Thyroid gland (tissue), 4 donors: Measurements from ENCODE around the gene KLHDC9.
"Not testable (repeated sequence)": the region's sequence is repeated elsewhere in the genome, so short reads cannot be mapped to it uniquely, and the experiment has no call there.

Experiments used
- CTCF ChIP-seq, 6 experiments: fragments of 200-600 bp in 3 of 6; fragments of 450-650 bp in 3 of 6; sonication (generic) in 3 of 6; IDR thresholded peaks; one replicate each; pipeline ENCODE4 v1.5.1; 2016 to 2019; ENCODE audit warnings: antibody characterized with exemption in 6 of 6, mild to moderate bottlenecking in 2 of 6, inconsistent platforms in 1 of 6, moderate library complexity in 1 of 6
- POLR2A ChIP-seq, 2 donors: fragments of 450-650 bp; IDR thresholded peaks; one replicate each; pipeline ENCODE4 v1.6.1; 2017; ENCODE audit warnings: antibody characterized with exemption in 2 of 2, mild to moderate bottlenecking in 2 of 2, moderate library complexity in 1 of 2

DNA sequence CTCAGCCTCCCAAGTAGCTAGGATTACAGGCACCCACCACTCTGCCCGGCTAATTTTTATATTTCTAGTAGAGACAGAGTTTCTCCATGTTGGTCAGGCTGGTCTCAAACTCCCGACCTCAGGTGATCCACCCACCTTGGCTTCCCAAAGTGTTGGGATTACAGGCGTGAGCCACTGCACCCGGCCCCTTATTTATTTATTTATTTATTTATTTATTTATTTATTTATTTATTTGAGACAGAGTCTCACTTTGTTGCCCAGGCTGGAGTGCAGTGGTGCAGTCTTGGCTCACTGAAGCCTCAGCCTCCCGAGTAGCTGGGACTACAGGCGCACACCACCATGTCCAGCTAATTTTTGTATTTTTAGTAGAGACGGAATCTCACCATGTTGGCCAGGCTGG is 32.5 kb upstream of the KLHDC9 start:
- TF ChIP-seq CTCF, POLR2A (IDR thresholded peaks at IDR 0.05): not testable (repeated sequence)
